IPS-18a (cell line): ENCODE measurements around the gene PPP1R11.
A peak's percentile ranks its signal among the peaks of the same experiment; 100 is the strongest.
"Not testable (repeated sequence)": the region's sequence is repeated elsewhere in the genome, so short reads cannot be mapped to it uniquely, and the experiment has no call there.

ENCODE experiments used
- H3K27ac ChIP-seq: one replicate; pipeline ENCODE4 v1.5.1; 2013; ENCODE audit warnings: low read length
- H3K27me3 ChIP-seq: one replicate; pipeline ENCODE4 v1.6.1; 2013; ENCODE audit warnings: mild to moderate bottlenecking, low read length; ENCODE audit not compliant: control insufficient read depth, insufficient read depth
- H3K36me3 ChIP-seq: one replicate; pipeline ENCODE4 v1.6.1; 2013; ENCODE audit warnings: low read depth, low read length; ENCODE audit not compliant: control insufficient read depth
- H3K4me1 ChIP-seq: one replicate; pipeline ENCODE4 v1.6.1; 2013; ENCODE audit warnings: low read depth, low read length; ENCODE audit not compliant: control insufficient read depth
- H3K4me3 ChIP-seq: one replicate; pipeline ENCODE4 v1.5.1; 2013; ENCODE audit warnings: low read length
- H3K9ac ChIP-seq: one replicate; pipeline ENCODE4 v1.6.1; 2013; ENCODE audit warnings: mild to moderate bottlenecking, low read length, moderate library complexity
- H3K9me3 ChIP-seq: one replicate; pipeline ENCODE4 v1.6.1; 2013; ENCODE audit warnings: low read depth, low read length; ENCODE audit not compliant: control insufficient read depth

PPP1R11 gene, protein sequence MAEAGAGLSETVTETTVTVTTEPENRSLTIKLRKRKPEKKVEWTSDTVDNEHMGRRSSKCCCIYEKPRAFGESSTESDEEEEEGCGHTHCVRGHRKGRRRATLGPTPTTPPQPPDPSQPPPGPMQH

DNA sequence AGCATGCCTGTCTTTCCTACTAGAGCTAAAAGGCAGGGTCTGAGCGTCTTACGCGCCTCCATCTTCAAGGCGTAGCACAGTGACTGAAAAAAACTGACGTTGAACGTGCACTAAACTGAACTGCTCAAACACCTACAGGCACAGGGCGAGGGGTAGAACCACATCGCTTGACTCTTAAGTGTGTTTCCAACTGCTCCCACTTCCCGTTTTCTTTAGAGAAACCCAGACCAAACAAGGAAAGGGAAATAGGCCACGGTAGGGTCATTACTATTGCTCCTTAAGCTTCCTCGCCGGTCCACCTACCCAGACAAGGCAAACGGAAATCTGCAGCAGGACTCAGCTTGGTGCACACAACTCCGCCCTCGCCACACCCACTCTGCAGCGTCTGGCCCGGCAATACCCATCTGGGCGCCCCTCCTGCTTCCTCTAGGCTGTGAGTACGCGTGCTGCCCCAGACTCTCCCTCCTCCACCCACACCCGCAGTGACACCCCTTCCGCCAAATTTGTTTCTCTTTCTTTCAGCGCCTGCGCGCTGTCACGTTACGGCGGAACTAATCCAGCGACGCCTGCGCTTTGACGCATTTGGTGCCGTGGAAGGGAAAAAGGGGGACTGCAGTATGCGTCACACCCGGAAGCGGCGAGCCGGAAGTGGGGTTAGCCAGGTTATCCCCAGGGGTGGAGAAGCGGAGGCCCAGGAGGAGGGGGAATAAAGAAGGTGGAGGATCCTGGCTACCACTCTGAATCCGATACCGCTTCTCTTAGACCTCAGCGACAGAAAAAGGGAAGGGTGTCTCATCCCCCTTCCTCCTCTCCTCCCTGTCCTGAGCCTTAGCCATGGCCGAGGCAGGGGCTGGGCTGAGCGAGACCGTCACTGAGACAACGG is at the start of gene PPP1R11:
PPP1R11 (plus strand) TSS at position 622 of the 883 bp plus-strand sequence; CDS start at position 835, 213 bp downstream.
- Histone ChIP-seq H3K36me3 (peaks cover 8% of the 10 kb centered on the region), H3K4me1 (peaks cover 6% of the 10 kb centered on the region), H3K9me3 (no peaks in the 10 kb centered on the region), H3K4me3 (peak within 1 kb of the TSS; percentile 90), H3K27me3 (no peaks in the 10 kb centered on the region), H3K9ac (peak within 1 kb of the TSS; percentile 46), H3K27ac (peak within 1 kb of the TSS; percentile 66)

DNA sequence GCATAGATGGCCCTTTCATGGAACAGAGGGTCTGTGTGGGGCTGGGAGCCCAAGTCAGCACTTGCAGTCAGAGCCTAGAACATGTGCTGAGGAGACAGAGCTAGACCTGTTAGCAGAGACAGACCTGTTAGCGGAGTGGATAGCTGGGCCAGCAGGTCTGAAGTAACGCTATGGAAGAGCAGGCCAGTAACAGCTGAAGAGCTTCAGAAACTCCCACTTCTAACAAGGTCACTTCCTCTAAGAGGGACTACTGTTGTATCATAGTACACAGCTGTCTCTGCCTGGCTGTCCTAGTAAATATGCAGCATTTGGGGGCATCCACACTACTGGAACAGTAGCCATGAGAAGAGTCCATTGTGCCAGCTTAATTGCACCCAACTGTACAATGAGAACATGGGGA is 47.2 kb upstream of the PPP1R11 start:
- Histone ChIP-seq H3K36me3 (no peaks in the 10 kb centered on the region), H3K9ac (no peak overlapping the region), H3K9me3 (no peaks in the 10 kb centered on the region), H3K4me1 (no peaks in the 10 kb centered on the region), H3K27ac (no peak overlapping the region), H3K4me3 (no peak overlapping the region), H3K27me3 (no peaks in the 10 kb centered on the region)

DNA sequence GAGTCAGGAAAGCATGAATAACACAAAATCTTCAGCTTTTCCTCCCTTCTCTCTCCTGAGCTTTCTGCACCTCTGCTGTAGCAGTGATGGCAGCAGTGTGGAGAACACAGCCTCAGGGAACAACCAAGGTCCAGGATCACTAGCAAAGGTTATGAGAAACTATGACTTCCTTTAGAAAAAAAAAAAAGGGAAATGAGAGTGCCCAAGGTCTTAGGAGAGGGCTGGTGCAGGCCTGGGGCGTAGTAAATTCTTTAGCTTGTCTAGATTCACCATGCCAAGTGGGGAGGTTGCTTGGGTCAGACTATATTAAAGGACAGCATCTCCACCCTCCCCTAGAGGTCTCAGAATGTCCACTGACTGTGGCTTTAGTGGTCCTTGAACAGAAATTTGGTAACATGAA is 46.4 kb upstream of the PPP1R11 start:
- Histone ChIP-seq H3K4me3 (no peak overlapping the region), H3K36me3 (no peaks in the 10 kb centered on the region), H3K27ac (no peak overlapping the region)

DNA sequence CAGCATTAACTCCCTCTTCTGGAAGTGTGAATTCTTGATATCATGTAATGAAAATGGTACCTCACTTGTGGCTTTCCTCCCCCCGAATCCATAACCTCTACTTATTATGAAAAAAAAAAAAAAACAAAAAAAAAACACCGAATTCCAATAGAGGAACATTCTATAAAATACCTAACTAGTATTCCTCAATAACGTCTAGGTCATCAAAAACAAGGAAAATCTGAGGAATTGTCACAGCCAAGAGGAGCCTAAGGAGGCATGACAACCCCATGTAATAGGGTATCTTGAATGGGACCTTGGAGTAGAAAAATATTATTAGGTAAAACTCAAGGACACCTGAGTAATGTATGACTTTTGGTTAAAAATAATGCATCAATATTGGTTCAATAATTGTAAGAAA is 44.8 kb upstream of the PPP1R11 start:
- no peaks in the 10 kb centered on the region for H3K4me1 ChIP-seq
- no peaks in the 10 kb centered on the region for H3K27me3 ChIP-seq
- H3K36me3 ChIP-seq: no peaks in the 10 kb centered on the region
- no peaks in the 10 kb centered on the region for H3K9me3 ChIP-seq
- no peak overlapping the region for H3K4me3 ChIP-seq
- no peak overlapping the region for H3K9ac ChIP-seq
- H3K27ac ChIP-seq: no peak overlapping the region

More for the DNA sequence above, 46.4 kb upstream of the PPP1R11 start:
- Histone ChIP-seq H3K9ac (no peak overlapping the region), H3K27me3 (no peaks in the 10 kb centered on the region), H3K9me3 (no peaks in the 10 kb centered on the region), H3K4me1 (no peaks in the 10 kb centered on the region)

DNA sequence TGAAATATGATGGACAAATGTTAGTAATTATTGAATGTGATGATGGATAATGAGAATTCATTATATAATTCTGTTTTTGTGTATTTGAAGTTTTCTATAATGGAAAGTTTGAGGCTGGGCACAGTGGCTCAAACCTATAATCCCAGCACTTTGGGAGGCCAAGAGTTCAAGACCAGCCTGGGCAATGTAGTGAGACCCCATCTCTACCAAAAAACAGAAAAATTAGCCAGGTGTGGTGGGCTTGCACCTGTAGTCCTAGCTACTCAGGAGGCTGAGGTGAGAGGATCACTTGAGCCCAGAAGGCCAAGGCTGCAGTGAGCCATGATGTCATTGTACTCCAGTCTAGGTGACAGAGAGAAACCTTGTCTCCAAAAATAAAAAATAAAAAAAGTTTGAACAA is 44.3 kb upstream of the PPP1R11 start:
- H3K4me3 ChIP-seq, H3K9ac ChIP-seq, H3K27ac ChIP-seq, H3K27me3 ChIP-seq, H3K36me3 ChIP-seq, H3K4me1 ChIP-seq, H3K9me3 ChIP-seq: not testable (repeated sequence)

DNA sequence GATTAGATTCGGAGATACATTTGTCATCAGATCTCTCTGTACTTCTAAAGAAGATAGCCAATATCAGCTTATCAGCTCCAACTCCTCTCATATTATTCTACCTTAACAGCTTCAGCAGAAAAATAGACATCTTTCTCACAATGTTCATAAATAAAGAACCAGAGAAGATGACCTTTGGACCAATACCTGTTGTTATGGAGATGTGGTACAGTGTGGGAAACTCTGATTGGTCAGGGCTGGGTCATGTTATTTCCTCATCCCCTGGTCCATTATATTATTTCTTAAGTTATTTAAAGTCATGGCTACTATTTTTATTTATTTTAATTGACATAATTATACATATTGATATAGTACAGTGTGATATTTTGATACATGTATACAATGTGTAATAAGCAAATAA is 41.8 kb upstream of the PPP1R11 start:
- Histone ChIP-seq H3K4me3 (no peak overlapping the region), H3K9me3 (no peaks in the 10 kb centered on the region), H3K9ac (no peak overlapping the region), H3K27ac (no peak overlapping the region), H3K27me3 (no peaks in the 10 kb centered on the region), H3K4me1 (no peaks in the 10 kb centered on the region), H3K36me3 (no peaks in the 10 kb centered on the region)

DNA sequence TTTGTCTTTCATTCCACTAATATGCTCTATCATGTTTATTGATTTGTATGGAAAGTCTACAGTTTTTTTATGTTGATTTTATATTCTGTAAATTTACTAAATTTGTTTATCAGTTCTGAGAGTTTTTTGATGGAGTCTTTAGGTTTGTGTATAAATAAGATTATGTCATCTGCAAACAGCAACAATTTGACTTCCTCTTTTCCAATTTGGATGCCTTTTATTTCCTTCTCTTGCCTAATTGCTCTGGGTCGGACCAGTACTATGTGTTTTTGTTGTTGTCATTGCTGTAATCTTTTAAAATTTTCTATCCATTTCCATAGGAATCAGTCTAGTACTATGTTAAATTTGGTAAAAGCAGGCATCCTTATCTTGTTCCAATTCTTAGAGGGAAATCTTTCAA is 37.4 kb upstream of the PPP1R11 start:
- Histone ChIP-seq H3K27ac (no peak overlapping the region), H3K4me3 (no peak overlapping the region), H3K9ac (no peak overlapping the region), H3K36me3 (no peaks in the 10 kb centered on the region), H3K9me3 (no peaks in the 10 kb centered on the region), H3K27me3 (no peaks in the 10 kb centered on the region), H3K4me1 (no peaks in the 10 kb centered on the region)

DNA sequence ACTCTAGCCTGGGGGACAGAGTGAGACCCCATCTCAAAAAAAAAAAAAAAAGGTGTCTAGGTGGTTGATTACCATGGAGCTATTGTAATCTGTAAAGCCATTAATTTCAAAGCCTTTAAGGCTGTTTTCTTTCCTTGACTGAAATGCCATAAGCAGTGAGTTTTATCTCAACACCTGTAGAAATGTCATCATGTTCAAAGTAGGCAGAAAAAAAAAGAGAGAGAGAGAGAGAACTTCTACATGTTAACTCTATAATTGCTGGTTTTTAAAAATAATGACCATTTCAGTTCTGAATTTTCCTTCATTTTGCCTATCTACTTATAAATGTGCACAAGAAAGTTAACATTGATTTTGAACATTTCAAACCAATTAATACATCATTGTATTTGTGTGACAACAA is 35.6 kb upstream of the PPP1R11 start:
- no peaks in the 10 kb centered on the region for H3K27me3 ChIP-seq
- no peak overlapping the region for H3K4me3 ChIP-seq
- H3K36me3 ChIP-seq: no peaks in the 10 kb centered on the region
- H3K9me3 ChIP-seq: no peaks in the 10 kb centered on the region
- H3K9ac ChIP-seq: no peak overlapping the region
- H3K4me1 ChIP-seq: no peaks in the 10 kb centered on the region
- H3K27ac ChIP-seq: no peak overlapping the region

DNA sequence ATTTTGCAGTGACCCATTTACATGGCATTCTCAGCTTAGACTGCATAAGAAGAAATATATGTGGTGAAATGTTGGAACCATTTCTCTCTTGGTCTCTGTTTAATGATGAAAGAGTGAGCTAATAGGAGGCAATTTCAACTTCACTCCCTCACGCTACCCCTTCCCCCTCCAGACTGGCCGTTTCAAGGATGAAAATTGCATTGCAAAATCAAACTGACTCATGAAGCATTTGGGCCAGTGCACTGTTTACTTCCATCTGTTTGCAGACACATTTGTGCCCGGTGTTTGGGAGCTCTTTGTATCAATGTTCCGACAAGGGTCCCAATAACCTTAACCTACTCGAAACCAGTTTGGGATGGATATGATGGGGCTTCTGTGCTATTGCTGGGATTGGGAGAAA is 33.6 kb upstream of the PPP1R11 start:
- H3K4me3 ChIP-seq, H3K4me1 ChIP-seq, H3K27ac ChIP-seq, H3K9ac ChIP-seq, H3K9me3 ChIP-seq, H3K36me3 ChIP-seq, H3K27me3 ChIP-seq: not testable (repeated sequence)

DNA sequence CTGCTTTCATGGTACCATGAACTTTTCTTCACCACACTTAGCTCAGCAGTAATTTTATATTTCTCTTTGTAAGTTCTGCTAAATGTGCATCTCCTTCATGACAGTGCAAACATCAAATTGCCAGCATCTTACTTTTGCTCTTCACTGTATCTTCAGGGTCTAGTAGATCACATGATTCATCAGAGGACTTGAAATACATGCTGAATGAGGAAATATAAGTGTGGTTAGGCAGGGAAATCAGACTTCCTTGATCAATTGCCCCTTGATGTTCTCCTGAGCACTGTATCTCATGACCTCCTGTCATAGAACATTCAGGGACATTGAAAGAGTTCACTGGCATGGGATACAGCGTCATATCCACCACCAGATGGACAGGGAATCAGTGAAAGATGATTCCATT is 31.2 kb upstream of the PPP1R11 start:
- Histone ChIP-seq H3K9ac (no peak overlapping the region), H3K27me3 (no peaks in the 10 kb centered on the region), H3K4me1 (no peaks in the 10 kb centered on the region), H3K27ac (no peak overlapping the region), H3K4me3 (no peak overlapping the region), H3K9me3 (no peaks in the 10 kb centered on the region), H3K36me3 (no peaks in the 10 kb centered on the region)

DNA sequence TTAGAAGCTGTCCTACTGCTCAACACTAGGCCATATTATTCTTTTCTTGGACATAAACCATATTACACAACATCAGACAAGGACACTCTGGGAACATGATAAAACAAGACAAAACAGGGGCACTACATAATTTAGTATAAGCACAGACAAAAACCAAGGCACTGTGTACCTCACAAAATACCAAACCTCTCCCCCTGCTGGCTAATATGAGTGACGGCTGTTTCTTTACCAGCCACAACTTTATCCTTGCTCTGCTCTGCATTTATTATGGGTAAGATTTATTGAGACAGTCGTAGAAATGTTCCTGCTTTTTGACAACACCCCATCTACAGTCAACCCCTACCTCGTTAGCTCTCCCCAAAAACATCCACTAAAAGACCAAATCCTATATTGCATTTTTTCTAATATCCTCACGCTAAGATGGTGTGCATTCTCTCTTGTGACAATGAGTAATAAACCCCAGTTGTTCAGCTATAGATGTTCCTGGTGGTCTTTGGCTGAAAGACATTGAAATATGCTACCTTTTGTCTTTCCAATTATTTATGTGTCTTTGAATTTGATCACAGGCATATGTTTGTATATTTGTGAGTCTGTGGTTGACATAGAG is 29.7 kb upstream of the PPP1R11 start:
- Histone ChIP-seq H3K27me3 (no peaks in the 10 kb centered on the region), H3K9me3 (no peaks in the 10 kb centered on the region), H3K9ac (no peak overlapping the region), H3K27ac (no peak overlapping the region), H3K4me1 (no peaks in the 10 kb centered on the region), H3K36me3 (no peaks in the 10 kb centered on the region), H3K4me3 (no peak overlapping the region)

DNA sequence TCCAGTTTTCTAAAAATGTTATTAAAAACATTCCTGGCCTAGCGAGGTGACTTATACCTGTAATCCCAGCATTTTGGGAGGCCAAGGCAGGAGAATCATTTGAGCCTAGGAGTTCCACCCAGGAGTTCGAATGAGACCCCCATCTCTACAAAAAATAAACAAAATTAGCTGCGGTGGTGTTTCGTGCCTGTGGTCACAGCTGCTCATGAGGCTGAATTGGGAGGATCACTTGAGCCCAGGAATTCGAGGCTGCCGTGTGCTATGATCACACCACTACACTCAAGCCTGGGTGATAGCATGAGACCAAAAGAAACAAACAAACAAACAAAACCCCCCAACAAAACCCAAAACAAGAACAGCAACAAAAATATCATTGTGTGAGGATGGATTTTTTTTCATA is 25.8 kb upstream of the PPP1R11 start:
- H3K4me3 ChIP-seq: no peak overlapping the region
- H3K9ac ChIP-seq: no peak overlapping the region
- H3K27ac ChIP-seq: no peak overlapping the region

More for the DNA sequence above, 25.8 kb upstream of the PPP1R11 start:
- Histone ChIP-seq H3K9me3 (no peaks in the 10 kb centered on the region), H3K27me3 (no peaks in the 10 kb centered on the region), H3K4me1 (no peaks in the 10 kb centered on the region), H3K36me3 (no peaks in the 10 kb centered on the region)
